Activated T-helper 17 cell treated with anti-CD3 and anti-CD28 coated beads, Interleukin-2, amount 50 U/mL, for 72 hours (primary cell): Measurements from ENCODE around the gene ZNF614. TPM values are rescaled to one million over a fixed set of nuclear protein-coding genes. Genes with fewer than 3 reads are reported as not detected.
A peak's percentile ranks its signal among the peaks of the same experiment; 100 is the strongest.
"Not testable (repeated sequence)": the region's sequence is repeated elsewhere in the genome, so short reads cannot be mapped to it uniquely, and the experiment has no call there.

Experiments used
- ATAC-seq: fragments of 150-1000 bp; cut with Tn5 transposase; replicated peaks from 2 replicates; pipeline ENCODE4 v1.10.0; 2021; ENCODE audit warnings: mild to moderate bottlenecking, moderate library complexity
- H3K27ac Mint-ChIP-seq: one replicate; pipeline ENCODE4 v1.8.0; 2022; ENCODE audit warnings: mixed read lengths
- H3K27me3 Mint-ChIP-seq: one replicate; pipeline ENCODE4 v1.8.0; 2022; ENCODE audit warnings: mixed read lengths
- H3K36me3 Mint-ChIP-seq: one replicate; pipeline ENCODE4 v1.8.0; 2022; ENCODE audit warnings: low read depth, mild to moderate bottlenecking, mixed read lengths
- H3K4me1 Mint-ChIP-seq: one replicate; pipeline ENCODE4 v1.8.0; 2022; ENCODE audit warnings: mixed read lengths
- H3K4me3 Mint-ChIP-seq: one replicate; pipeline ENCODE4 v1.8.0; 2022; ENCODE audit warnings: mild to moderate bottlenecking, mixed read lengths
- H3K9me3 Mint-ChIP-seq: one replicate; pipeline ENCODE4 v1.8.0; 2022; ENCODE audit warnings: mixed read lengths
- total RNA-seq, 2 donors: library from RNA; stranded (reverse); gene quantifications; one replicate each; pipeline ENCODE4 v1.2.3, GENCODE V29; 2022

Gene ZNF614
- total RNA-seq, 2 donors from 2014 or later, result 7.0 to 7.7 TPM

- ATAC-seq, result no peak
- Mint-ChIP-seq H3K27me3 (no peaks in the 10 kb centered on the region), H3K36me3 (peaks cover 92% of the 10 kb centered on the region), H3K4me3 (no peak overlapping the region), H3K9me3 (peaks cover 35% of the 10 kb centered on the region), H3K4me1 (no peaks in the 10 kb centered on the region), H3K27ac (no peak overlapping the region)
Observed at GRCh38 chr19:52022193-52022592, 6.0 kb downstream of the ZNF614 start.

GRCh38 chr19:52020506-52020905 is 7.7 kb downstream of the ZNF614 start:
- Mint-ChIP-seq H3K4me1 (no peaks in the 10 kb centered on the region), H3K9me3 (peaks cover 40% of the 10 kb centered on the region), H3K27ac (no peak overlapping the region), H3K36me3 (peaks cover 99% of the 10 kb centered on the region), H3K27me3 (no peaks in the 10 kb centered on the region), H3K4me3 (no peak overlapping the region)
- no peak for ATAC-seq

- Mint-ChIP-seq H3K9me3 (peaks cover 9% of the 10 kb centered on the region), H3K27ac (no peak overlapping the region), H3K36me3 (peaks cover 23% of the 10 kb centered on the region), H3K27me3 (no peaks in the 10 kb centered on the region), H3K4me1 (peaks cover 9% of the 10 kb centered on the region), H3K4me3 (no peak overlapping the region)
- ATAC-seq, result no peak
Observed at GRCh38 chr19:52010674-52011073, 17.5 kb downstream of the ZNF614 start.

- Mint-ChIP-seq H3K4me3 (peak within 1 kb of the TSS; percentile 91), H3K9me3 (peaks cover 10% of the 10 kb centered on the region), H3K4me1 (peaks cover 9% of the 10 kb centered on the region), H3K27ac (peak within 1 kb of the TSS; percentile 94), H3K27me3 (no peaks in the 10 kb centered on the region), H3K36me3 (peaks cover 33% of the 10 kb centered on the region)
- peak; percentile 98 for ATAC-seq
Observed at GRCh38 chr19:52007806-52008557, 20.2 kb downstream of the ZNF614 start, which contains the start of gene ZNF615. TSS of gene ZNF615 (minus strand) at chr19:52008211. CDS start at chr19:52003711, 4,500 bp downstream.

GRCh38 chr19:52007451-52007805 is 20.8 kb downstream of the ZNF614 start:
- H3K36me3 Mint-ChIP-seq, result peaks cover 33% of the 10 kb centered on the region
- ATAC-seq, result peak; percentile 8
- no peaks in the 10 kb centered on the region for H3K27me3 Mint-ChIP-seq
- H3K4me1 Mint-ChIP-seq, result peaks cover 9% of the 10 kb centered on the region
- peaks cover 12% of the 10 kb centered on the region for H3K9me3 Mint-ChIP-seq
- H3K27ac Mint-ChIP-seq, result peak overlapping the region; percentile 94
- H3K4me3 Mint-ChIP-seq, result peak overlapping the region; percentile 91

GRCh38 chr19:51994048-51994644 is 34.0 kb downstream of the ZNF614 start:
- ATAC-seq, result no peak
- H3K27me3 Mint-ChIP-seq, result no peaks in the 10 kb centered on the region
- peaks cover 40% of the 10 kb centered on the region for H3K9me3 Mint-ChIP-seq
- H3K36me3 Mint-ChIP-seq, result peaks cover 59% of the 10 kb centered on the region
- no peak overlapping the region for H3K4me3 Mint-ChIP-seq
- no peak overlapping the region for H3K27ac Mint-ChIP-seq
- no peaks in the 10 kb centered on the region for H3K4me1 Mint-ChIP-seq

- Mint-ChIP-seq H3K27ac (no peak overlapping the region), H3K4me3 (no peak overlapping the region), H3K9me3 (peaks cover 47% of the 10 kb centered on the region), H3K36me3 (peaks cover 52% of the 10 kb centered on the region), H3K4me1 (no peaks in the 10 kb centered on the region), H3K27me3 (no peaks in the 10 kb centered on the region)
- ATAC-seq, result no peak
Observed at GRCh38 chr19:51993422-51993821, 34.8 kb downstream of the ZNF614 start.

- Mint-ChIP-seq H3K27me3 (no peaks in the 10 kb centered on the region), H3K4me3 (peak within 1 kb of the TSS; percentile 92), H3K4me1 (peaks cover 6% of the 10 kb centered on the region), H3K27ac (peak within 1 kb of the TSS; percentile 94), H3K36me3 (peaks cover 36% of the 10 kb centered on the region), H3K9me3 (peaks cover 33% of the 10 kb centered on the region)
- peak; percentile 98 for ATAC-seq
Observed at GRCh38 chr19:51986309-51987291, 41.6 kb downstream of the ZNF614 start, which contains the start of gene ZNF350. TSS of gene ZNF350 (minus strand) at chr19:51986840. CDS start at chr19:51974360, 12,480 bp downstream.

GRCh38 chr19:51983361-51983760 is 44.8 kb downstream of the ZNF614 start:
- Mint-ChIP-seq H3K27ac (no peak overlapping the region), H3K4me3 (no peak overlapping the region), H3K27me3 (no peaks in the 10 kb centered on the region), H3K9me3 (peaks cover 29% of the 10 kb centered on the region), H3K4me1 (peaks cover 6% of the 10 kb centered on the region), H3K36me3 (peaks cover 69% of the 10 kb centered on the region)
- ATAC-seq, result no peak

GRCh38 chr19:51980926-51981325 is 47.3 kb downstream of the ZNF614 start:
- ATAC-seq, H3K27me3 Mint-ChIP-seq, H3K27ac Mint-ChIP-seq, H3K4me1 Mint-ChIP-seq, H3K4me3 Mint-ChIP-seq: not testable (repeated sequence)
- Mint-ChIP-seq H3K36me3 (peaks cover 84% of the 10 kb centered on the region), H3K9me3 (peaks cover 23% of the 10 kb centered on the region)

GRCh38 chr19:51980116-51980736 is 48.0 kb downstream of the ZNF614 start:
- Mint-ChIP-seq H3K36me3 (peaks cover 85% of the 10 kb centered on the region), H3K4me1 (no peaks in the 10 kb centered on the region), H3K27ac (no peak overlapping the region), H3K27me3 (no peaks in the 10 kb centered on the region), H3K4me3 (no peak overlapping the region), H3K9me3 (peaks cover 23% of the 10 kb centered on the region)
- no peak for ATAC-seq

GRCh38 chr19:51978882-51979281 is 49.3 kb downstream of the ZNF614 start:
- Mint-ChIP-seq H3K4me1 (no peaks in the 10 kb centered on the region), H3K36me3 (peaks cover 93% of the 10 kb centered on the region), H3K9me3 (peaks cover 23% of the 10 kb centered on the region), H3K27ac (no peak overlapping the region), H3K4me3 (no peak overlapping the region), H3K27me3 (no peaks in the 10 kb centered on the region)
- ATAC-seq, result no peak

GRCh38 chr19:51977346-51977745 is 50.8 kb downstream of the ZNF614 start:
- no peaks in the 10 kb centered on the region for H3K4me1 Mint-ChIP-seq
- peaks cover 20% of the 10 kb centered on the region for H3K9me3 Mint-ChIP-seq
- H3K27ac Mint-ChIP-seq, result no peak overlapping the region
- no peak overlapping the region for H3K4me3 Mint-ChIP-seq
- peaks cover 93% of the 10 kb centered on the region for H3K36me3 Mint-ChIP-seq
- ATAC-seq, result no peak
- H3K27me3 Mint-ChIP-seq, result no peaks in the 10 kb centered on the region

GRCh38 chr19:51976852-51977251 is 51.3 kb downstream of the ZNF614 start:
- Mint-ChIP-seq H3K4me1 (no peaks in the 10 kb centered on the region), H3K4me3 (no peak overlapping the region), H3K27ac (no peak overlapping the region), H3K36me3 (peaks cover 94% of the 10 kb centered on the region), H3K9me3 (peaks cover 22% of the 10 kb centered on the region), H3K27me3 (no peaks in the 10 kb centered on the region)
- no peak for ATAC-seq
